Right lobe of liver (tissue), 6 donors: ENCODE results near the gene TGM2. TPM values are rescaled to one million over a fixed set of nuclear protein-coding genes. Genes with fewer than 3 reads are reported as not detected.

Experiments
- ATAC-seq, 4 donors: fragments of 200-7000 bp; cut with Tn5 transposase; one replicate each; pipeline ENCODE4 v1.9.1; 2020; ENCODE audit warnings: mild to moderate bottlenecking in 4 of 4, moderate library complexity in 4 of 4
- DNase-seq, 3 donors: peaks; one replicate each; pipeline ENCODE4 v3.0.0-alpha.2; 2020
- H3K27ac ChIP-seq, 3 donors: fragments of 200-600 bp; one replicate each; pipeline ENCODE4 v1.8.0; 2022
- H3K27me3 ChIP-seq, 2 donors: fragments of 200-600 bp; one replicate each; pipeline ENCODE4 v1.8.0; 2022
- H3K36me3 ChIP-seq, 4 donors: fragments of 200-600 bp; sonication (generic) in 1 of 4; one replicate each; pipeline versions ENCODE4 v1.5.1 to v1.8.0; 2017 to 2022; ENCODE audit warnings: control low read depth in 1 of 4
- H3K4me1 ChIP-seq, 4 donors: fragments of 200-600 bp; sonication (generic) in 1 of 4; one replicate each; pipeline versions ENCODE4 v1.5.1 to v1.8.0; 2017 to 2022; ENCODE audit warnings: control low read depth in 1 of 4
- H3K4me3 ChIP-seq, 3 donors: fragments of 200-600 bp; one replicate each; pipeline ENCODE4 v1.8.0; 2022
- H3K9me3 ChIP-seq, 4 donors: fragments of 200-600 bp; sonication (generic) in 1 of 4; one replicate each; pipeline versions ENCODE4 v1.5.1 to v1.8.0; 2017 to 2022; ENCODE audit warnings: control low read depth in 1 of 4
- CTCF ChIP-seq, 4 donors: fragments of 200-600 bp in 3 of 4; fragments of 450-650 bp in 1 of 4; IDR thresholded peaks; one replicate each; pipeline versions ENCODE4 v1.5.1 to v1.8.0; 2016 to 2022; ENCODE audit warnings: antibody characterized with exemption in 4 of 4, mild to moderate bottlenecking in 2 of 4
- POLR2A ChIP-seq: fragments of 450-650 bp; IDR thresholded peaks from one replicate; pipeline ENCODE4 v1.6.1; 2017; ENCODE audit warnings: antibody characterized with exemption, mild to moderate bottlenecking
- WGBS: methylation state at CpG from one replicate; pipeline ENCODE4 v1.1.6; 2018; ENCODE audit warnings: low coverage, low lambda C conversion rate; ENCODE audit not compliant: insufficient coverage; ENCODE audit errors: missing lambda C conversion rate; 5-methylcytosine and 5-hydroxymethylcytosine counted together
- intact Hi-C, 2 donors: fragments of 100-400 bp; cut with DNase I; formaldehyde crosslinking; loops; one replicate each; pipeline versions ENCODE4 v1.11.2 to v1.14.1; 2022
- total RNA-seq, 6 experiments: library from RNA; depleted of rRNA in 2 of 6; stranded (reverse); fragments of >200 nt in 2 of 6; fragmentation: NEBNext Ultra II Directional in 3 of 6; extraction: Animal tissue kit (Norgen Biotek cat#: 25700) in 3 of 6; gene quantifications; one replicate each; pipeline versions ENCODE4 v1.1.0 to v1.2.4, GENCODE V29; 2016 to 2023
- donor health status: DM: no; HTN: yes; CAD: no.
- donor health status: DM: no; HTN: no; CAD: no.
- donor health status: DM: no; HTN: no; CAD: no.
- donor health status: DM: no; HTN: yes; CAD: no.
- donor health status: DM: no; HTN: yes; CAD: no.

TGM2 gene
- total RNA-seq, 6 experiments from 2014 or later = 135 to 940 (median 474) TPM

GRCh38 chr20:38121741-38122140 lies 43.3 kb downstream of the TGM2 start:
- no peak for TF ChIP-seq CTCF (IDR thresholded peaks at IDR 0.05)
- no peak for TF ChIP-seq POLR2A
- Histone ChIP-seq H3K4me3 (no peak overlapping the region), H3K9me3 (no peaks in the 10 kb centered on the region), H3K27me3 (no peaks in the 10 kb centered on the region), H3K27ac (no peak overlapping the region), H3K36me3 (no peaks in the 10 kb centered on the region), H3K4me1 (peaks cover 0 to 27% (median 9%) of the 10 kb centered on the region in 4 donors)
- 100% methylated on average over 2 of the region's 4 CpGs for WGBS
- ATAC-seq (no peak), DNase-seq (no peak)
- intact Hi-C loops = no loop called here

- Histone ChIP-seq H3K9me3 (no peaks in the 10 kb centered on the region), H3K27me3 (no peaks in the 10 kb centered on the region), H3K36me3 (no peaks in the 10 kb centered on the region), H3K27ac (no peak overlapping the region), H3K4me1 (peaks cover 0 to 15% (median 4%) of the 10 kb centered on the region in 4 donors), H3K4me3 (no peak overlapping the region)
- ATAC-seq = no peak
- intact Hi-C loops = no loop called here
- DNase-seq = no peak
- TF ChIP-seq POLR2A (no peak), CTCF (IDR thresholded peaks at IDR 0.05) (no peak)
- 92% methylated on average over 2 of the region's 4 CpGs for WGBS
Measured at GRCh38 chr20:38120625-38120988, 44.5 kb downstream of the TGM2 start.

- no peak for DNase-seq
- peaks cover 0 to 9% (median 3%) of the 10 kb centered on the region in 4 donors for H3K4me1 ChIP-seq
- 78% methylated on average over 6 of the region's 6 CpGs for WGBS
- no peaks in the 10 kb centered on the region for H3K36me3 ChIP-seq
- H3K9me3 ChIP-seq = no peaks in the 10 kb centered on the region
- ATAC-seq = no peak
- H3K4me3 ChIP-seq = no peak overlapping the region
- H3K27ac ChIP-seq = no peak overlapping the region
- intact Hi-C loops = no loop called here
- H3K27me3 ChIP-seq = no peaks in the 10 kb centered on the region
- TF ChIP-seq CTCF (IDR thresholded peaks at IDR 0.05) (no peak), POLR2A (no peak)
Measured at GRCh38 chr20:38119446-38119845, 45.6 kb downstream of the TGM2 start.

- H3K4me3 ChIP-seq = no peak overlapping the region
- H3K36me3 ChIP-seq = no peaks in the 10 kb centered on the region
- peaks cover 0 to 1% (median 0%) of the 10 kb centered on the region in 4 donors for H3K4me1 ChIP-seq
- ATAC-seq = no peak
- 61% methylated on average over 3 of the region's 3 CpGs for WGBS
- H3K27me3 ChIP-seq = no peaks in the 10 kb centered on the region
- no peak overlapping the region for H3K27ac ChIP-seq
- intact Hi-C loops = no loop called here
- no peak for TF ChIP-seq CTCF (IDR thresholded peaks at IDR 0.05)
- no peak for TF ChIP-seq POLR2A
- DNase-seq = no peak
- H3K9me3 ChIP-seq = no peaks in the 10 kb centered on the region
Measured at GRCh38 chr20:38117635-38118034, 47.4 kb downstream of the TGM2 start.

GRCh38 chr20:38117205-38117604 lies 47.9 kb downstream of the TGM2 start:
- no peaks in the 10 kb centered on the region for H3K4me1 ChIP-seq
- no peak overlapping the region for H3K4me3 ChIP-seq
- intact Hi-C loops = no loop called here
- DNase-seq (no peak), ATAC-seq (no peak)
- no peaks in the 10 kb centered on the region for H3K27me3 ChIP-seq
- no peak for TF ChIP-seq CTCF (IDR thresholded peaks at IDR 0.05)
- TF ChIP-seq POLR2A = no peak
- WGBS = 82% methylated on average over 2 of the region's 2 CpGs
- no peak overlapping the region for H3K27ac ChIP-seq
- H3K9me3 ChIP-seq = no peaks in the 10 kb centered on the region
- no peaks in the 10 kb centered on the region for H3K36me3 ChIP-seq
